LNCAP (cell line): ENCODE measurements around the gene SLC25A1.

Experiments used
- CTCF ChIP-seq: fragments of 450-650 bp; IDR thresholded peaks from 2 replicates; pipeline ENCODE4 v1.5.1; 2017; ENCODE audit warnings: mild to moderate bottlenecking

Gene SLC25A1

GRCh38 chr22:19133561-19133960, 45.0 kb downstream of the SLC25A1 start:
- no peak for TF ChIP-seq CTCF

GRCh38 chr22:19132693-19133400, 45.7 kb downstream of the SLC25A1 start:
- no peak for TF ChIP-seq CTCF

GRCh38 chr22:19132153-19132552, 46.4 kb downstream of the SLC25A1 start:
- no peak for TF ChIP-seq CTCF

GRCh38 chr22:19131685-19132015, 46.9 kb downstream of the SLC25A1 start:
- TF ChIP-seq CTCF, result no peak

- no peak for TF ChIP-seq CTCF
These were observed 47.4 kb downstream of the SLC25A1 start, which contains the start of gene TSSK2 for GRCh38 chr22:19130959-19131684. TSS of gene TSSK2 (plus strand) at chr22:19131308. CDS start at chr22:19131400, 92 bp downstream.

GRCh38 chr22:19129871-19130270, 48.7 kb downstream of the SLC25A1 start:
- no peak for TF ChIP-seq CTCF

- TF ChIP-seq CTCF, result no peak
These were observed 49.4 kb downstream of the SLC25A1 start for GRCh38 chr22:19128946-19129727.
